ENCODE data around the gene SLC22A31. TPM values are rescaled to one million over a fixed set of nuclear protein-coding genes. Genes with fewer than 3 reads are reported as not detected.

The SLC22A31 gene
- total and polyA plus RNA-seq, 9 of the 15 experiments (the other 6 are each of a cell fraction or from before 2014, with no cell fraction given): 0.29 to 2.2 (median 0.47) TPM; not detected in 3

- no peak for TF ChIP-seq RERE (CRISPR knock-in tag; IDR thresholded peaks at IDR 0.05; ENCODE audit: borderline replicate concordance)
- TF ChIP-seq ATF7 (IDR thresholded peaks at IDR 0.05): peak; percentile 52
- 0 out of 2 replicates have a peak, but pooled peaks have one; percentile 29 for TF ChIP-seq ZZZ3 (IDR thresholded peaks at IDR 0.05)
- no peak for TF ChIP-seq POU5F1 (IDR thresholded peaks at IDR 0.05; ENCODE audit: borderline replicate concordance, low read depth, low read length, partially characterized antibody)
- no peak for TF ChIP-seq ZNF354B (CRISPR knock-in tag; IDR thresholded peaks at IDR 0.05)
- 0 out of 4 replicates have a peak, but pooled peaks of 1 of the 2 experiments have one; percentile 31 for TF ChIP-seq ETV6 (IDR thresholded peaks at IDR 0.05; ENCODE audit: borderline replicate concordance in 1 of 2, low read depth in 2 of 2, low read length in 1 of 2)
- no peak for TF ChIP-seq ETV6 (CRISPR knock-in tag; IDR thresholded peaks at IDR 0.05; ENCODE audit: borderline replicate concordance)
- peak in 1 of 2 experiments; percentile 84; a peak in 1 of 4 replicates for TF ChIP-seq KDM4B (IDR thresholded peaks at IDR 0.05; ENCODE audit: borderline replicate concordance in 2 of 2, low read depth in 1 of 2)
- TF ChIP-seq ZNF124 (CRISPR knock-in tag; IDR thresholded peaks at IDR 0.05): no peak
- TF ChIP-seq ETS2 (tag; IDR thresholded peaks at IDR 0.05; ENCODE audit: borderline replicate concordance, poor library complexity, severe bottlenecking): no peak
- TF ChIP-seq ETV1 (tag; conservative IDR thresholded peaks at IDR 0.05; ENCODE audit: low read depth): peak; percentile 71
- peak; percentile 84 for TF ChIP-seq ZNF57 (CRISPR knock-in tag; IDR thresholded peaks at IDR 0.05)
- peak; percentile 97 for TF ChIP-seq MTA1 (IDR thresholded peaks at IDR 0.05; ENCODE audit: borderline replicate concordance)
- peak; percentile 71 for TF ChIP-seq SP1 (CRISPR knock-in tag; IDR thresholded peaks at IDR 0.05)
- TF ChIP-seq, protein P1, sequence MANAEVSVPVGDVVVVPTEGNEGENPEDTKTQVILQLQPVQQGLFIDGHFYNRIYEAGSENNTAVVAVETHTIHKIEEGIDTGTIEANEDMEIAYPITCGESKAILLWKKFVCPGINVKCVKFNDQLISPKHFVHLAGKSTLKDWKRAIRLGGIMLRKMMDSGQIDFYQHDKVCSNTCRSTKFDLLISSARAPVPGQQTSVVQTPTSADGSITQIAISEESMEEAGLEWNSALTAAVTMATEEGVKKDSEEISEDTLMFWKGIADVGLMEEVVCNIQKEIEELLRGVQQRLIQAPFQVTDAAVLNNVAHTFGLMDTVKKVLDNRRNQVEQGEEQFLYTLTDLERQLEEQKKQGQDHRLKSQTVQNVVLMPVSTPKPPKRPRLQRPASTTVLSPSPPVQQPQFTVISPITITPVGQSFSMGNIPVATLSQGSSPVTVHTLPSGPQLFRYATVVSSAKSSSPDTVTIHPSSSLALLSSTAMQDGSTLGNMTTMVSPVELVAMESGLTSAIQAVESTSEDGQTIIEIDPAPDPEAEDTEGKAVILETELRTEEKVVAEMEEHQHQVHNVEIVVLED (CRISPR knock-in tag; IDR thresholded peaks at IDR 0.05): peak; percentile 7; the same call in 1 of the 2 replicates
- TF ChIP-seq, protein P2, sequence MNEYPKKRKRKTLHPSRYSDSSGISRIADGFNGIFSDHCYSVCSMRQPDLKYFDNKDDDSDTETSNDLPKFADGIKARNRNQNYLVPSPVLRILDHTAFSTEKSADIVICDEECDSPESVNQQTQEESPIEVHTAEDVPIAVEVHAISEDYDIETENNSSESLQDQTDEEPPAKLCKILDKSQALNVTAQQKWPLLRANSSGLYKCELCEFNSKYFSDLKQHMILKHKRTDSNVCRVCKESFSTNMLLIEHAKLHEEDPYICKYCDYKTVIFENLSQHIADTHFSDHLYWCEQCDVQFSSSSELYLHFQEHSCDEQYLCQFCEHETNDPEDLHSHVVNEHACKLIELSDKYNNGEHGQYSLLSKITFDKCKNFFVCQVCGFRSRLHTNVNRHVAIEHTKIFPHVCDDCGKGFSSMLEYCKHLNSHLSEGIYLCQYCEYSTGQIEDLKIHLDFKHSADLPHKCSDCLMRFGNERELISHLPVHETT (CRISPR knock-in tag; conservative IDR thresholded peaks at IDR 0.05 in 1 of 2, IDR thresholded peaks at IDR 0.05 in 1 of 2): no peak
- peak; percentile 41; the same call in 1 of the 2 replicates for TF ChIP-seq ZBTB7A (IDR thresholded peaks at IDR 0.05; ENCODE audit: borderline replicate concordance, control insufficient read depth, low read depth, low read length)
Measured at GRCh38 chr16:89217388-89218191, 17.3 kb upstream of the SLC22A31 start, which contains the start of gene ZNF778 (continued).
